GM19025 (cell line): ENCODE results near the gene N4BP2L2.
A peak's percentile ranks its signal among the peaks of the same experiment; 100 is the strongest.

Source experiments
- ATAC-seq: cut with Tn5 transposase; IDR thresholded peaks from one replicate; pipeline ENCODE4 v1.9.1; 2021; ENCODE audit warnings: mild to moderate bottlenecking, low read depth, moderate library complexity; ENCODE audit not compliant: unreplicated experiment

Gene N4BP2L2

GRCh38 chr13:32427852-32428580 is 110.6 kb downstream of the N4BP2L2 start, which contains the start of gene N4BP2L1:
Gene N4BP2L1 (minus strand): TSS chr13:32428130. CDS start chr13:32428082, 48 bp downstream.
- ATAC-seq, result peak; percentile 74

- peak; percentile 10 for ATAC-seq
Observed at GRCh38 chr13:32426990-32427851, 111.4 kb downstream of the N4BP2L2 start.

DNA sequence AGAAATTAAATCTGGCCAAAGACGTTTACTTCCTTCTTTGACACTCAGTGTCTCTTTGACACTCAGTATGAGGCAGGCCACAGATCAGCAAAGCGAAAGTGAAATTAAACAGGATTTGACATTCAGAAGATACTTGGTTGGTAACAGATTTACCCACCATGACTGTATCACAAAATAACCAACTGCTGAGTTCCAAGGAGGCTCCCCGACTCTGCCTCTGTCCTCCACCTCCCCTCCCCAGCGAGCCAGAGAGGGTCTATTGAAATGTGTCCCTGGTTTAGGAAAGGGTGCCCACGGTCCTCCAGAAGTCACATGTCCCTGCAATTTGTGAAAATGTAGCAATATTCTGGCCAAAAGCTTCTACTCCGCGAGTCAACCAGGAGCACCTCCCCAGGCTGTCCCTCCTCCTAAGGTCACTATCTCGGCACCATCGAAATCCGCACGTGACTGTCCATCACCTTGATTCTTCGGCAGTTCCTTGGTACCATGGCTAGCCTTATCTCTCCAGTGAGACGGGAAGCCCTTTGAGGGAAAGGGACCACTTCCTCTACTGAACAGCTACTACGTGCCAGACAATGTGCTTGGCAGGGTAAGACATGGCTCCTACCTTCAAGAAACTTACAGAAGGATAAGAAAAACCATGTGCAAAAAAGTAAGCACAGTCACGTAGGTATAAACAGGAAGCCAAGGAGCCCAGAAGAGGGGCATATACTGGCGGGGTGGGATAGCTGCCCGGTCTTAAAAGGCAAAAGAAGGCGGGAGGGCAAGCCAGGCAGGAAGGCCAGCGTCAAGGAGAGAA is 112.2 kb downstream of the N4BP2L2 start:
- no peak for ATAC-seq

DNA sequence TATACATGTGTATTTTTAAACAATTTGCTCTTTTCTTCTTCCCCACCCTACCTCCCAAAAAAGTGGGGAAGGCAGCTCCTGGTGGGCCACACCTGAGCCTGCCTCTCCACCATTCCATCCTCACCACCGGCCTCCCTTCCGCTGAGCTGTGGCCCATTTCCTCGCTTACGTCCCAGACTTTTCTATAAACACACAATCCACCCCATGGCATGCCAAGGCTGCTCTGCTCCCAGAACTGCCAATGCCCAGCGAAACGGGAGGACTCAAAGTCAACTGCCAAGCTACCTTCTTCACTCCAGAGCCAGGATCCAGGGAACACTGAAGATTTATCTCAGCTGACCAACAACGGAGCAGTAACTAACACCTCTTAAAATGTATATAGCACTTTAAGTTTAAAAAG is 113.4 kb downstream of the N4BP2L2 start:
- ATAC-seq, result no peak

DNA sequence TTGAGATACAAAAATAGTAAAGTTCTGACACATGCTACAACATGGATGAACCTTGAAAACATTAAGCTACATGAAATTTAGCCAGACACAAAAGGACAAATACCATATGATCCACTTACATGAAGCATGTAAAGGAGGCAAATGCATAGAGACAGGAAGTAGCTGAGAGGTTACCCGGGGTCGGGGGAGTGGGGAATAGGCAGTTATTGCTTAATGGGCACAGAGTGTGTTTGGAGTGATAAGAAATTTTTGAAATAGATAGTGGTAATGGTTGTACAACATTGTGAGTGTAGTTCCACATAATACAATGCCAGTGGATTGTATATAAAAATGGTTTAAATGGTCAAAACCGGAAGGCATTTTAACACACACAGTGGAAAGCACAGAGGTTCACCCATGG is 115.0 kb downstream of the N4BP2L2 start:
- ATAC-seq, result no peak

GRCh38 chr13:32419862-32420261 is 118.7 kb downstream of the N4BP2L2 start:
- no peak for ATAC-seq

- ATAC-seq, result no peak
Observed at GRCh38 chr13:32417995-32418394, 120.6 kb downstream of the N4BP2L2 start.

DNA sequence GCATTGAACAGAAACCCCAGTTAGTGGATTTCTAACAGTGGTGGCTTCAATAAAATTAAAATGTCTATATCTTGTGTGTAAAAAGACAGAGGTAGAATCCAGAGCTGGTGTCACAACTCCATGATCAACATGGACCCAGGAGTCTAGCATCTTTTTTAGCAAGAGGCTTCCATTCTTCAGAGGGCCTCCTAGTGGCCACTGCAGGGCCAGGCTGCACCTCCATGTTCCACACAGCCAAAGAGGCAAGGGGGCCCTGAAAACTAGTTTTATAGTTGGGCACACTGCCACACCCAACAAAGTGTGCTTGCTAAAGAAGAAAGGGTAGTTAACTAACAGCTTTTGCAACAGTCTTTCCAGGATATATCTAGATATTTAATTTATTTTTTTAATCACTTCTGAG is 123.6 kb downstream of the N4BP2L2 start:
- no peak for ATAC-seq

DNA sequence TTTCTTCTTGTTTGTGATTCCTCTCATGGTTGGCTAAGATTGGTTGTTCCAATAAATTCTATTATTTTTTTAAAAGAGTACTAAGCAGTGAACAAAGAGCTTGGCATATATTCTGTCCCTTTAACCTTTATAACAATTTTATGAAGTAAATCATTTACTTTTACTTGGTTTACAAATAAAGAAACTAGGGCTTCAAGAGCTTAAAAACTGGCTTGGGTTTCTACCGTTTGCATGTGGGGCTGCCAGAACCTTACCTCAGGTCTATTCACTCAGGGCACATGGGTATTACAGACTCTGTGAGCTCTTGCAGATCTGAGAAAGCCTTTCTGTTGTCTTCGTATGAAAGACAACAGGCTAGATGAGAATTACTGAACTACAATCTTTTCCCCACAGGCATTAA is 124.0 kb downstream of the N4BP2L2 start:
- ATAC-seq, result no peak

- no peak for ATAC-seq
Observed at GRCh38 chr13:32413284-32413683, 125.3 kb downstream of the N4BP2L2 start.

DNA sequence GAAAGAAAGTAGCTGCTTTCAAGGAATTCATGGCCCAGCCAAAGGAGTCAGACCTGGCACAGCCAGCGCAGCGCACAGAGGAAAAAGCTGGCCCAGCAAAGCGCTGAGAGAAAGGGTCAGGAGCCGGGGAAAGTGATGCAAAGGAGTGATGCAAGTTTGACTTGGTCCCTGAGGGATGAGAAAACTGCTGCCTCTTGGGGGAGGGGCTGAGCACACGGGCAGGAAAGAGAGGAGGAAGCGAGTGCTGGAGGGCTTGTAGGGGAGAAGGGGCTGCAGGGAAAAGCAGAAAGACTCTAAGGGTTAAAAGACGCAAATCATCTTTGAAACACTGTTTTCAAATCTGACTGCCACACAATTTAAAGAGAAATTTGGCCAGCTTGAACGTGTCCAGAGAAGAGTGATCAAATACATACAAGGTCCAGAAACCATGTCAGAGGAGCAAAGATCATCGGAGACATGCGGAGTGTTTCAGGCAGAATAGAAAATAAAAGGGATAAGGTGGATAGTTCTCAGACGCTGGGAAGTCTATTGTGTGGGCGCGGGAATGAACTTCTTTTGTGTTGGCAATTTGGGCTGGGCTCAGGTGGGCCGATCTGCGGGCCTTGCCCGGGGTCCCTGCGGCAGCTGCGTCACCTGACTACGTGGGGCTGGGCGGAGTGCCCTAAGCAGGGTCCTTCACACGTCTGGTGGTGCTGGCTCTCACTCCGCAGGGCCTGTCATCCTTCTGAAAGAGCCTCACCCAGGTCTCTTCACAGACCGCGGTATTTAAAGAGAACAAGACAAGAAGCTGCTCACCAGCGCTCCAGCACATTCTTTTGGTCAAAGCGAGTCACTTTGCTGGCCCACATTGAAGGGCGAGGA is 128.8 kb downstream of the N4BP2L2 start:
- ATAC-seq, result no peak

DNA sequence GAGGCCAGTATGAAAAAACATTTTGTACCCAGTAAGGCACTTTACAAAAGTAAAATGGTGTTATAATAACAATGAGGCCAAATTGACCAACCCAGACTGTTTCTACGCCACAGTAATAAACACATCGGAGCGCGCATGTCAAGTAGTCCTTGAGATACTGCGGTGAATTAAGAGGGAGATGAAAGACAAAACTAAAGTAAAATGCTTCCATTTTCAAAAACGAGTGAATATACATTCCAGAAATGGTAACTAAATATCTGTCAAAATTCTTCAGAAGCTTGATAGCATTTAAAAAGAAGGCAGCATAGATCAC is 129.6 kb downstream of the N4BP2L2 start:
- ATAC-seq, result no peak

GRCh38 chr13:32408296-32409000 is 130.1 kb downstream of the N4BP2L2 start:
- no peak for ATAC-seq

- ATAC-seq, result peak; percentile 76
Observed at GRCh38 chr13:32407854-32408253, 130.7 kb downstream of the N4BP2L2 start.

GRCh38 chr13:32403108-32403507 is 135.5 kb downstream of the N4BP2L2 start:
- no peak for ATAC-seq

- ATAC-seq, result no peak
Observed at GRCh38 chr13:32391101-32391619, 147.4 kb downstream of the N4BP2L2 start.

DNA sequence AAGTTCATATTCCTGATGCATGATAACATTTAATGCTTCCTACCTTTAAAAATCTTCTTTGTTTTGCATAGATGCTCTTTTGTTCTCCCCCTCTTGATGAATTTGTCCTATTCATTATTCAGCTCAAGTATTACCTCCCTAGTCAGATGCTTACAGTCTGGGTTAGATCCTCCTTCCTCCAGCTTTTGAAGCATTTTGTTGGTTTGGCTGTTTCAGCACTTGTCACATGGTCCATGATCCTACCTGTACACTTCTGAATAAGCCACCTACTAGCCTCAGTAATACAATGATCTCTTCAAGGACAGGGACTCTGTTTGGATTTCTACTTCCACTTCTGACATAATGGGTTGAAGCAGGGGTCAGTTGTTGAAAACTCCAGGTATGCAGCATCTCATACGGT is 148.1 kb downstream of the N4BP2L2 start:
- ATAC-seq, result no peak

DNA sequence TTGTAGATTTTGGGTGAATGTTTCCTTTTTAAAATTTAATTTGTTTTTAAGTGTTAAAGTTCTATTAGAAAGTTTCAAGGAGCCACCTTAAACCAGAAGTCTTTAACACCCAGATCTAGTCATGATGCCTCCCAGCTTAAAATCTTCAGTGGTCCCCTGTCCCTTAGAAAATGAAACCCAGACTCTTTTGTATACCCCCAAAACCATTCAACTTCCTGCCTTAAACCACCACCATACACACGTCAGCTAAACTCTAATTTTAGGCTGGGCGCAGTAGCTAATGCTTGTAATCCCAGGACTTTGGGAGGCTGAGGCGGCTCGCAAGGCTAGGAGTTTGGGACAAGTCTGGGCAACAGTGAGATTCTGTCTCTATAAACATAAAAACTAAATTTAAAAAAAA is 148.5 kb downstream of the N4BP2L2 start:
- no peak for ATAC-seq

DNA sequence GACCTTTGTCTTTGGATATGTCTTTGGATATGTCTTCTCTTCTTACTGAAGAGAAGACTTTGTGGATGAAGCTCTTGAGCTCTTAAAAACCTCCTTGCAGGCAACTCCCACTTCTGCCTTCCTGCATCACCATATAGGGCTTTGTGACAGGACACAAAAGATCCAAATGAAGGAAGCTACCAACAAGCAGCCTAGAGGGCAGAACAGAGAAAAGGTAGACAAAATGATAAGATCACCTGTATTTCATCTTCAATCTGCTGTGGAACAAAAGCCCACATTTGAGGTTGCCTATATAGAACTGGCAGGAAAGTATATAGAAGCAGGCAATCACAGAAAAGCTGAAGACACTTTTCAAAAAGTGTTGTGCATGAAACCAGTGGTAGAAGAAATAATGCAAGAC is 153.2 kb downstream of the N4BP2L2 start:
- no peak for ATAC-seq
